Panc1 (cell line): ENCODE results near the gene SSC5D. TPM values are rescaled to one million over a fixed set of nuclear protein-coding genes. Genes with fewer than 3 reads are reported as not detected.
A peak's percentile ranks its signal among the peaks of the same experiment; 100 is the strongest.
"Not testable (repeated sequence)": the region's sequence is repeated elsewhere in the genome, so short reads cannot be mapped to it uniquely, and the experiment has no call there.

ENCODE experiments used
- ATAC-seq: fragments of 200-7000 bp; cut with Tn5 transposase; 2 replicates; pipeline ENCODE4 v1.9.1; 2020; ENCODE audit warnings: mild to moderate bottlenecking, moderate library complexity
- BruUV-seq: library from RNA; stranded (reverse); fragments of 400-500 nt; replicated peaks from 2 replicates; lab custom pipeline; 2021; lab: Mats Ljungman, UMichigan
- CTCF ChIA-PET: fragments of 300-600 bp; sonication (Branson Sonifier 250); formaldehyde crosslinking; loops from one replicate; lab custom pipeline; 2022; ENCODE audit warnings: antibody characterized with exemption; lab: Charles Lee
- POLR2A ChIA-PET: fragments of 300-600 bp; sonication (Branson Sonifier 250); formaldehyde crosslinking; loops from one replicate; lab custom pipeline; 2022; ENCODE audit warnings: antibody characterized with exemption; lab: Charles Lee
- DNase-seq: peaks from one replicate; pipeline ENCODE4 v3.0.0-alpha.2; 2010; ENCODE audit warnings: low read depth, low spot score
- H3K27ac ChIP-seq: 2 replicates; pipeline ENCODE4 v1.5.1; 2011; ENCODE audit warnings: mild to moderate bottlenecking, low read length, inconsistent platforms
- H3K27me3 ChIP-seq: fragments of 200-500 bp; sonication (Bioruptor generic); 2 replicates; pipeline ENCODE4 v1.6.0; 2014; ENCODE audit warnings: low read length, inconsistent platforms; ENCODE audit not compliant: control insufficient read depth, insufficient read depth
- H3K36me3 ChIP-seq: fragments of 200-500 bp; sonication (Bioruptor generic); 2 replicates; pipeline ENCODE4 v1.5.1; 2014; ENCODE audit warnings: inconsistent platforms, mild to moderate bottlenecking, low read length, moderate library complexity; ENCODE audit not compliant: control insufficient read depth, insufficient read depth
- H3K4me1 ChIP-seq: 2 replicates; pipeline ENCODE4 v1.5.1; 2011; ENCODE audit warnings: inconsistent platforms, mild to moderate bottlenecking, low read length, moderate library complexity; ENCODE audit not compliant: control insufficient read depth, insufficient read depth
- H3K4me3 ChIP-seq, 2 experiments: 2 replicates each; pipeline ENCODE4 v1.5.1; 2011 to 2012; ENCODE audit warnings: low read depth in 2 of 2, low read length in 2 of 2, mild to moderate bottlenecking in 2 of 2, inconsistent platforms in 1 of 2, moderate library complexity in 1 of 2
- H3K9me3 ChIP-seq: fragments of 200-500 bp; sonication (Bioruptor generic); 2 replicates; pipeline ENCODE4 v1.5.1; 2014; ENCODE audit warnings: low read depth, mild to moderate bottlenecking, inconsistent platforms, low read length, moderate library complexity; ENCODE audit not compliant: control insufficient read depth, insufficient read depth
- CTCF ChIP-seq: fragments of 450-650 bp; IDR thresholded peaks from 2 replicates; pipeline ENCODE4 v1.5.1; 2017; ENCODE audit warnings: mild to moderate bottlenecking
- POLR2AphosphoS5 ChIP-seq: IDR thresholded peaks from 2 replicates; pipeline ENCODE4 v1.6.1; 2012; ENCODE audit warnings: mild to moderate bottlenecking, low read depth, low read length, moderate library complexity
- REST ChIP-seq, 2 experiments: IDR thresholded peaks; 2 replicates each; pipeline ENCODE4 v1.6.1; 2011 to 2012; ENCODE audit warnings: low read depth in 2 of 2, control low read depth in 1 of 2, low read length in 1 of 2, mild to moderate bottlenecking in 1 of 2, moderate library complexity in 1 of 2; ENCODE audit not compliant: insufficient read depth in 1 of 2
- SIN3A ChIP-seq: IDR thresholded peaks from 2 replicates; pipeline ENCODE4 v1.6.1; 2012; ENCODE audit warnings: low read depth, mild to moderate bottlenecking, low read length, moderate library complexity, borderline replicate concordance; ENCODE audit not compliant: insufficient read depth
- TCF7L2 ChIP-seq: IDR thresholded peaks from 2 replicates; pipeline ENCODE4 v1.6.1; 2011; ENCODE audit warnings: mild to moderate bottlenecking, low read depth, low read length, inconsistent platforms
- in situ Hi-C: cut with HindIII; loops from 2 replicates; pipeline ENCODE4 v1.10.0; 2016; ENCODE audit warnings: low sequenced_read_pairs, low pct_unique_long_range_greater_than_20kb
- intact Hi-C: fragments of 100-400 bp; cut with micrococcal nuclease; formaldehyde crosslinking; loops from one replicate; pipeline ENCODE4 v1.10.0; 2022; ENCODE audit not compliant: unreplicated experiment
- total RNA-seq: library from RNA; stranded (reverse); gene quantifications from one replicate; pipeline ENCODE4 v1.2.1, GENCODE V29; 2021; ENCODE audit not compliant: unreplicated experiment

The SSC5D gene
- total RNA-seq, 1 experiment from 2014 or later: 13.0 TPM

GRCh38 chr19:55447421-55448174, 40.6 kb upstream of the SSC5D start:
- peaks cover 9% of the 10 kb centered on the region for H3K4me1 ChIP-seq
- in situ Hi-C loops: no loop called here

DNA sequence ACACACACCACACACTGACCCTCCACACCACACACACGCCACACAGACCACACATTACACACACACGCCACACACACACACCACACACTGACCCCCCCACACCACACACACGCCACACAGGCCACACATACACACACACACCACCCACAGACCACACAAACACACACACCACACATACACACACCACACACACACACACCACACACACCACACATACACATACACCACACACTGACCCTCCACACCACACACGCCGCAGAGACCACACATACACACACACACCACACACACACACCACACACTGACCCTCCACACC, 40.1 kb upstream of the SSC5D start:
- ATAC-seq, intact Hi-C loops, BruUV-seq, H3K4me3 ChIP-seq, DNase-seq, H3K9me3 ChIP-seq, in situ Hi-C loops, CTCF ChIA-PET, H3K36me3 ChIP-seq, H3K4me1 ChIP-seq, H3K27ac ChIP-seq, POLR2A ChIA-PET: not testable (repeated sequence)
- H3K27me3 ChIP-seq: peaks cover 18% of the 10 kb centered on the region

More at GRCh38 chr19:55447421-55448174, 40.6 kb upstream of the SSC5D start:
- TF ChIP-seq SIN3A: 0 out of 2 replicates have a peak, but pooled peaks have one; percentile 35
- no peak for TF ChIP-seq POLR2AphosphoS5
- no peak for TF ChIP-seq REST (IDR thresholded peaks at IDR 0.05; ENCODE audit: insufficient read depth in 1 of 2, low read depth in 2 of 2, low read length in 1 of 2)
- Histone ChIP-seq H3K9me3 (no peaks in the 10 kb centered on the region), H3K4me3 (no peak overlapping the region), H3K27me3 (peaks cover 18% of the 10 kb centered on the region), H3K27ac (no peak overlapping the region), H3K36me3 (no peaks in the 10 kb centered on the region)
- ATAC-seq (peak; percentile 82), DNase-seq (no peak)
- BruUV-seq: no TSS peak
- ChIA-PET POLR2A (no interaction called here), CTCF (interaction anchor here (0.6 kb wide), 1 partner anchor 62 kb away, joined by 4 read pairs; no protein-coding TSS in a partner anchor)
- intact Hi-C loops: no loop called here

DNA sequence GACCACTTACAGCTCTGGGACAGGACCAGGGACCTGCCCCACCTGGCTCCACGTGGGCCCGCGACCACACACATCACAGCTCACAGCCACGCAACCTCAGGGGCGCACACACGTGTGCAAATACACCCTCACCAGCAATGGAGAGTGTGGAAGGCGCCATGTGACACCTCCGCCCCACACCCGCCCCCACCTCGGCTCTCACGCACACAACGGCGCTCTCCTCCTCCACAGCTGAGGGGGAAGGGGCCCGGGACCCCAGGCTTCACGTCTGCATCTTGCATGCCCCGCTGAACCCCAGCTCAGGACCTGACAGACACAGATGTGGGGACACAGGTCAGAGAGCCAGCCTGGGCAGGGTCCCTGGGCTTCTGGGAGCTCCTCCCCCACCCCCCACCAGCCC, 38.8 kb upstream of the SSC5D start:
- Histone ChIP-seq H3K27ac (no peak overlapping the region), H3K4me3 (no peak overlapping the region), H3K4me1 (peaks cover 9% of the 10 kb centered on the region), H3K36me3 (0 out of 2 replicates have a peak, but pooled peaks cover 3% of the 10 kb centered on the region), H3K9me3 (no peaks in the 10 kb centered on the region), H3K27me3 (peaks cover 9% of the 10 kb centered on the region)
- CTCF ChIA-PET: no interaction called here
- DNase-seq (no peak), ATAC-seq (no peak)
- in situ Hi-C loops: no loop called here
- POLR2A ChIA-PET: no interaction called here
- TF ChIP-seq POLR2AphosphoS5: no peak
- no peak for TF ChIP-seq TCF7L2
- TF ChIP-seq CTCF: no peak
- TF ChIP-seq SIN3A: no peak
- intact Hi-C loops: no loop called here
- BruUV-seq: no TSS peak
